Left kidney (tissue), 2 donors: ENCODE data around the gene PITRM1. TPM values are rescaled to one million over a fixed set of nuclear protein-coding genes. Genes with fewer than 3 reads are reported as not detected.

Source experiments
- DNase-seq: peaks from one replicate; pipeline ENCODE4 v3.0.0-alpha.2; 2013
- polyA plus RNA-seq: library from polyadenylated mRNA; unstranded; fragments of 120-200 nt; gene quantifications from one replicate; pipeline ENCODE4 v1.2.1, GENCODE V29; 2013; ENCODE audit not compliant: insufficient read length

PITRM1 gene
- polyA plus RNA-seq, 1 donor = 86.1 TPM

DNA sequence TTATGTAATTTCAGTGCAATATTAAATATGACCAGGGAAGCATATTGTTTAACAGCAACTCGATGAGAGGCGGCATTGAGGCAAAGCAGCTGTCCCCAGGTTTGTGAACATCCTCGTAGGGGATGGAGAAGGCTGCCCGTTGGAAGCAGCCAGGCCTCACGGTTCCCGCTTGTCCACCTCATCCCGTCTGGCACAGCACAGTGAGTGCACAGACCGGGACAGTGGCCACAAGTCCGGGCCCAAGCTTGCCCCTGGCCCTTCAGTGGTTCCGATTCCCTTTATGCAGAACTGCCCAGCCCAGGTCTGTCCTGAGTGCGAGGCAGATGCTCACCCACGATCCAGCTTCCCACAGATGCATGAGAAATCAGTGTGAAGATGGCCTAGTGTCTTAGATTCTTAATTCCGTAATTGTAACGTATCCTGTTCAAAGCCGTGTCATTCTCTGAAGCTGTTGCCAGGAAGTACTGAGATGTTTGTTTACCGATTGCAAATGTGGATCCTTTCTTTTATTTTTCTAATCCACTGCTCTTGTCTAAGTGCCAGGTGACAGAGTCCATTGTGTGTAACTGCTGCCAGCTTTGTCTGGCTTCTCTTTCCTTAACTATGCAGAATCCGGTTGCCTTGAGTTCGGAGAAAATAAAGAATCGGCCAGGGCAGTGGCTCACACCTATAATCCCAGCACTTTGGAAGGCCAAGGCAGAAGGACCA is 69.7 kb downstream of the PITRM1 start:
- DNase-seq = no peak

DNA sequence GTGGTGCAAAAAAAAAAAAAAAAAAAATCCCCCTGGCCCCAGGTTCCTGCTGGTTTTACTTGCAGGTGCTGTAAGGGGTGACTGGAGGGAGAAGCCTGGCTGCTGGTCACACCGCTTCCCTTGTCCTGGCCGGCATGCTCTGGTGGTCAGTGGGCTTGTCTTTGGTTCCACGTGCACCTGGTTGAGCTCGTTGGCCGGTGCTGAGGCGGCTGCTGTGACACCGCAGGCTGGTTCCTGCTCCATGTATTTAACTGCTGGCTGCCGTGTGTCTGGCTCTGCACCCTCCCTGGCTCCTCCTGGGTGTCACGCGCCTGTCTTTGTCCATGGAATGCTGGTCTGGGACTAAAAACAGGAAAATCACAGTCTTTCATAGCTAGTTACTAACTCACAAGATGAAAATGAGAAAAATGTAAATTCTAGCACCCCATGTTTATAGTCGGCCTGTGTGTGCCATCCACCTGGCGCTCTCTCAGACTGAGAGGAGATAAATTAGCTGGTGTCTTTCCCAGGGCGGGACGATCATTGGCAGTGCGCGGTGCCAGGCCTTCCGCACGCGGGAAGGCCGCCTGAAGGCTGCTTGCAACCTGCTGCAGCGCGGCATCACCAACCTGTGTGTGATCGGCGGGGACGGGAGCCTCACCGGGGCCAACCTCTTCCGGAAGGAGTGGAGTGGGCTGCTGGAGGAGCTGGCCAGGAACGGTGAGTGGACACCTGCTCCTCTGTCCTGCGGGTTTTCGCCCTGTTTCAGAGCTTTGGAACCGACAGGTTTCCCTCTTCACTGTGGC is 71.5 kb downstream of the PITRM1 start:
- no peak for DNase-seq

DNA sequence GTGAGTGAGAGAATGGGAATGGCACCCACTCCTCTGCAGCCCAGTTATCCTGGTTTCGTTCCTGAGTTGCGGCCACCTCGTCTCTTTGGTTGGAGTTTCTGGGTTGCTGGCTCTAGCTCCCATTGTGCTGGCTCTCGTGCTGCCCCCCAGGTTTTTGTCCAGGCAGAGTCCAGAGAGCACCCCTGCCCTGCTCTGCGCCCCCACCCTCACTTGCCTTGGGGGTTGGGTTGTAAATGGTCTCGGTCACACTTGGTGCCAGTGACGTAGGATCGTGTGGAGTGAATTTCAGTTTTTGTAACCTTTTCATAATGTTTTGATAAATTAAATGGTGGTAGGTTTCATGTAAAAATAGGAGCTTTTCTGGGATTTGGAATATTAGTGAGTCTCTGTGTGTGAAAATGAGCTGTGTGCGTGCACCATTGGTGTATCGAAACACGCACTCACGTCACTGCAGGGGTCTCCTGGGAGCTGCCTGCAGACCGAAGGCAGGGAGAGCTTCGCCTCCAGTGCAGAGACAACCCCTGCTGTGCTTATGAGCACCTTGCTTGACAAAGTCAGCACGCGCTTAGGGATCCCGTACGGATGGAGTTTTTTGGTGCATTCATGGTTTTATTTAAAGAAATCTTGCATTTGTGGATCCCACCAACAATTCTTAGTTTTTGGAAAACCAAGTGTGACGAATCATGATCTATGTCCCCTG is 72.3 kb downstream of the PITRM1 start:
- DNase-seq = no peak

GRCh38 chr10:3099291-3100092 is 73.1 kb downstream of the PITRM1 start:
- DNase-seq = no peak

DNA sequence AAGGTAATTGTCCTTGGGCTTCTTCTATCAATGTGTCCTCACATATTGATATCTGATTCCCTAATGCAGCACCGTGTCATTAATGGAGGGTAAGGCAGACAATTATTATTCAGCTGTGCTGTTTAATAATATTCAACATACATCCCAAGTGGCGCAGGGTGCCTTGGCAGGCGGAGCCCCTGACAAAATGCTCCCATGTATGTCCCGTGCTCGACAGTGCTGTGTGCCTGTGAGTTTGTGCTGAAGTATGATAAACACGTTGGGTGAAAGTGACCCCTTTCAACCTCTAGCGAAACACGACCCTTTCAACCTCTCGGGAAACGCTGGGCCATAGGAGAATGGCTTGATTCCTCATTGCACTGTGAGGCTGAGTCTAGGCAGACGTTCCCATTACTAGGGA is 73.9 kb downstream of the PITRM1 start:
- no peak for DNase-seq

DNA sequence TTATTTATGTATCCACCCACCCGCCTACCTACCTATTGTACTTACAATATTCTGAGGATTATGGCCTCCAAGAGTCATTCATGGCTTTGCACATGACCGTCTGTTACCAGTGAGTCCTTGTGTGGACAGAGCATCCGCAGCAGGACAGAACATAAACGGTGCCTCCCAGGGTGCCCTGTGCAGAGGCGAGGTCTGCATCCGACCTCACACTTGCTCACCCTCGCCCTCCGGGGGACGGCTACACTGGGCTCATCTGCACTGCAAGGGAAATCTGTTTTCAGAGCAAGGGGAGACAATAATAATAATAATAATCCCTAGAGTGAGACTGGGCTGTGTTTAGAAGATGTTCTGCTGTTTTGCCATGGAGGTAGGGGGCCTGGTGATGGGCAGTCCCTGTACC is 75.4 kb downstream of the PITRM1 start:
- DNase-seq = no peak

DNA sequence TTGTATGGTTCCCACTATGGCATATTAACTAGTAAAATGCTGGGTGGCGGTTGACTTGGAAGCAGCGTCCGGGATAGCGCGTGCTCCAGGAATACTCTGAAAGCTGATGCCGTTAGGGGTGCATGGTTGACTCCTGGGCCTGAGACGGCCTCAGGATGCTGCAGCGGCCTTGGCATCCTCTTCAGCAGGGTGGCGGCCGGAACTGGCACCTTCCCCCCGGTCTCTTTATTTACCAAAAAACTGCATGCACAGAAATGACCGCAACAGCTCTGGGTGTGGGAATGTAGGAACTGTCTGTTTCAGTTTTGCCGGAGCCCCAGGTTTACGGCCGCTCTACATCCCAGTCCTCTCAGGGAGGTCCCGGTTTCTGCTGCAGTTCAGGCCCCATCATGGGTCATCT is 76.4 kb downstream of the PITRM1 start:
- no peak for DNase-seq

DNA sequence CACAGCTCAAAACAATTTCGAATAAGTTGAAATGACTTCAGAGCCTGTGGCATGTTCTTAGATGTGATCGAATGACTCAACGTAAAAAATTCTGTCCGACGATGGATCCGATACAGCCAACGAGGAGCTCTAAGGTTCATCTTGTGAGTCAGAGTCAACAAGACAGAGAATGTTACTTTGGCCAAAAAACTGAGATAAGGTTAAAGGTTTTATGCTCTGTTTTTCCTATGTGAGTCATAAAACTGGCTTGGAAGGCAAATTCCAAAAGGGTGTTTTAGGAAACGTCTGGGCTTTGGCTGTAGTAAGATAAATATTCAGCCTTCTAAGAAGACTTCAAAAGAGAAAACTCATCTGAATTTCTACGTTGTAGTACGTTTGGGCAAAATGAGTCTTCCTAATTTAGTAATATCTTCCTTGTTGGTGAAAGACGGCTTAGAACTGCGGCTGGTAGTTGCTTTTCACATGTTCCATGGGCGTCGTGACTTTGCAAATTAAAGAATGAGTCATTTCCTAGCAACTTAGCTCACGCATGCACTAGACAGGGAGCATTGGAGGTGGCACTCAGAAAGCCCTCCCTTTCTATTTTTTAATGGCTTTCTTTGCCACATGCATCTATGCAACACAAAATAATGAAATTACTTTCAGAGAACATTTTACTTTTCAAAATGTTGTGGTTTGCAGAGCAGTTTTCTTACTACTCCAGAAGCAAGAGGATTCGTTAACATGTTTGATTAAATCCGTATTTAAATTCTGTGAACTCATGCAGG is 77.0 kb downstream of the PITRM1 start:
- DNase-seq = no peak

GRCh38 chr10:3094609-3095036 is 78.0 kb downstream of the PITRM1 start:
- DNase-seq = no peak

GRCh38 chr10:3093996-3094395 is 78.6 kb downstream of the PITRM1 start:
- no peak for DNase-seq

DNA sequence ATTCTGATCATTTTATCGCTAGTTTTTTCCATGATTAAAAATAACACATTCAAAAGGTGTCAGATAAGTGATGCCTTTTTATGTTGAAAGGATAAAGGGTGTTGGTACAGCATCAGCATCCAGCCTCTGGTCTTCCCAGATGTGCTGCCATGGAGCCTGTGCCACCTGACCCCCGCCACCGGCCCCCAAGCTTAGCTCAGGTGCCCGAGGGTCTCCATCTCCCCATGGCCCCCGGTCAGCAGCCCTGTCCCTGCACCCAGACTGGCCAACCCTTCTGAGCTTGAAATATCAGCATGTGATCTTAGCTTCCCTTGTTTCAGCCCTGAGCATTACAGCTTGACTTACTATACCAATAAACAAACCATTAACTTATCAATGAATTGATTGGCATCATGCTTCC is 80.7 kb downstream of the PITRM1 start:
- DNase-seq = no peak

DNA sequence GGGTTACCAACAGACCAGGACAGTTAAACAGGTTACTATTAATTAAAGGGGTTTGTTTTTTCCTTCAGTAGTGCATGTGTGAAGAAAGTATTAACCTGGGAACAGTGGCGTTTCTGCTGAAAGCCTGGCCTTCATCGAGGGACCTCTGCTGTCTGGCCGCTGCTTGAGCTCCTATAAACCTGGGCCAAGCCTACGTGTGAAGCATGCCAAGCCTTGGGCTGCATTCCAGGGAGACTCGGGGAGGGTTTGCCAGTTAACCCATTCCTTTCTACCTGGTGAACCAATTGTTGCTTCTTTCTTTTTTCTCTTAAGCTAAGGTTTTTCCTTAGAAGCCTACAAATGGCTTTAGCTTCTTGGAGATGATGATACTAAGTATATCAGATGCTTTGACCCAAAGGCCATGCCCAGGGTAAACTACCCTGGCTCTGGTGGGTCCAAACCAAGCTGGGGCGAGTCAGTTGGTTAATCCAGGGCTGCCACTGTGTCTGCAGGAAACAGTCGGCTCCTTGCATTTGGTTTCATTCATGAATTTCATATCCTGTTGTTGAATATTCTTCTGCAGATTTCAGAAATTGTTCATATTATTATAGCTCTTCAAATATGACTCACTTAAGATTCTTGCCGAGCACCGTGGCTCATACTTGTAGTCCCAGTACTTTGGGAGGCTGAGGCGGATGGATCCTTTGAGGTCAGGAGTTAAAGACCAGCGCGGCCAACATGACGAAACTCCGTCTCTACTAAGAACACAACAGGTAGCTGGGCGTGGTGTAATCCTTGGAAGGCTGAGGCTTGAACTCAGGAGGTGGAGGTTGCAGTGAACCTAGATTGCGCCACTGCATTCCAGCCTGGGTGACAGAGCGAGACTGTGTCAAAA is 81.4 kb downstream of the PITRM1 start:
- no peak for DNase-seq

DNA sequence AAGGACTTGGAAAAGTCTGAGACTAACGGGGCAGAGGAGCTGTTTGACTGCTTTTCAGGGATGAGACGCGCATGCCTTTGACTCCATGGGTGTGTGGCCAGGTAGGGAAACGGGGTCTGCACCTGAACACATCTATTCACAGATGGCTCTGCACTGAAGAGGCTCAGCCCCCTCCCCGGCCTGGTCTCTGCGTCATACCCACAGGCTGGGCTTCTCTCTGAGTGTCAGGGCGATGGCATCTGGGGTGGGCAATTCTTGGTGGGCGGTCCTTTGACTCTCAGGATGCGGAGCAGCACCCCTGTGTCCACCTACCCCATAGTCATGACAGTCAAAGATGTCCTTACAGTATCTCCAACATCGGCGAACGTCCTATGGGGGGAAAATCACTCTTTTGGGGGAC is 82.2 kb downstream of the PITRM1 start:
- no peak for DNase-seq

Other genes with a start within 250 kb of the PITRM1 start
- 31.5 TPM for gene PFKP, start 105.2 kb downstream of the PITRM1 start, polyA plus RNA-seq